ENCODE results near the gene OXLD1. TPM values are rescaled to one million over a fixed set of nuclear protein-coding genes. Genes with fewer than 3 reads are reported as not detected.

Gene OXLD1
- total and polyA plus RNA-seq, 4 donors, result 8.9 to 77.7 (median 48.2) TPM

- ATAC-seq (ENCODE audit: insufficient read depth, low FRiP score) (peak; percentile 6), DNase-seq (peak in 1 of 3 donors; percentile 45)
- H3K27me3 ChIP-seq (ENCODE audit: control insufficient read depth in 3 of 3, insufficient read depth in 3 of 3, low read length in 2 of 3), result peaks cover 0 to 10% (median 9%) of the 10 kb centered on the region in 3 donors
- peak overlapping the region; percentile 76 for H3K4me3 ChIP-seq
- 4% methylated on average over 41 of the region's 41 CpGs for WGBS, 2 donors
- TF ChIP-seq CTCF (IDR thresholded peaks at IDR 0.05; ENCODE audit: control extremely low read depth, extremely low read depth), result no peak
- peaks cover 0 to 32% (median 8%) of the 10 kb centered on the region in 5 donors for H3K4me1 ChIP-seq (ENCODE audit: control insufficient read depth in 5 of 5, insufficient read depth in 5 of 5, low read length in 5 of 5)
- no peaks in the 10 kb centered on the region for H3K9me3 ChIP-seq (ENCODE audit: control insufficient read depth in 4 of 4, insufficient read depth in 3 of 4, low read length in 3 of 4)
- H3K36me3 ChIP-seq (ENCODE audit: control insufficient read depth in 4 of 4, insufficient read depth in 4 of 4, low read length in 4 of 4), result peaks cover 0 to 7% (median 0%) of the 10 kb centered on the region in 4 donors
- H3K9ac ChIP-seq (ENCODE audit: insufficient read depth in 1 of 2, low read length in 2 of 2), result peak overlapping the region in 1 of 2 donors; percentile 32
- H3K27ac ChIP-seq (ENCODE audit: low read depth in 1 of 2, low read length in 1 of 2), result no peak overlapping the region
Observed at GRCh38 chr17:81712468-81713003, 46.1 kb upstream of the OXLD1 start.

- no peaks in the 10 kb centered on the region for H3K9me3 ChIP-seq (ENCODE audit: control insufficient read depth in 4 of 4, insufficient read depth in 3 of 4, low read length in 3 of 4)
- H3K27ac ChIP-seq (ENCODE audit: low read depth in 1 of 2, low read length in 1 of 2), result peak within 1 kb of the TSS; percentile 19 to 60
- H3K9ac ChIP-seq (ENCODE audit: insufficient read depth in 1 of 2, low read length in 2 of 2), result peak within 1 kb of the TSS in 1 of 2 donors; percentile 32
- H3K4me1 ChIP-seq (ENCODE audit: control insufficient read depth in 5 of 5, insufficient read depth in 5 of 5, low read length in 5 of 5), result peaks cover 0 to 32% (median 8%) of the 10 kb centered on the region in 5 donors
- ATAC-seq (ENCODE audit: insufficient read depth, low FRiP score), result peak; percentile 83
- peaks cover 0 to 10% (median 9%) of the 10 kb centered on the region in 3 donors for H3K27me3 ChIP-seq (ENCODE audit: control insufficient read depth in 3 of 3, insufficient read depth in 3 of 3, low read length in 2 of 3)
- H3K36me3 ChIP-seq (ENCODE audit: control insufficient read depth in 4 of 4, insufficient read depth in 4 of 4, low read length in 4 of 4), result peaks cover 0 to 13% (median 0%) of the 10 kb centered on the region in 4 donors
- DNase-seq, result peak; percentile 68 to 85 (median 72)
- H3K4me3 ChIP-seq, result peak within 1 kb of the TSS; percentile 76
- WGBS, 2 donors, result 0 to 1% methylated on average over 40 to 89 of the region's 89 CpGs
- no peak for TF ChIP-seq CTCF (IDR thresholded peaks at IDR 0.05; ENCODE audit: control extremely low read depth, extremely low read depth)
Observed at GRCh38 chr17:81711814-81712467, 45.5 kb upstream of the OXLD1 start, which contains the start of gene SLC25A10. Gene SLC25A10 (plus strand): TSS chr17:81712284. CDS start chr17:81712427, 143 bp downstream.

- Histone ChIP-seq H3K4me1 (ENCODE audit: control insufficient read depth in 5 of 5, insufficient read depth in 5 of 5, low read length in 5 of 5) (peaks cover 0 to 32% (median 8%) of the 10 kb centered on the region in 5 donors), H3K9ac (ENCODE audit: insufficient read depth in 1 of 2, low read length in 2 of 2) (no peak overlapping the region), H3K4me3 (no peak overlapping the region), H3K27ac (ENCODE audit: low read depth in 1 of 2, low read length in 1 of 2) (peak overlapping the region in 1 of 2 donors; percentile 15), H3K27me3 (ENCODE audit: control insufficient read depth in 3 of 3, insufficient read depth in 3 of 3, low read length in 2 of 3) (peaks cover 0 to 10% (median 9%) of the 10 kb centered on the region in 3 donors), H3K9me3 (ENCODE audit: control insufficient read depth in 4 of 4, insufficient read depth in 3 of 4, low read length in 3 of 4) (no peaks in the 10 kb centered on the region), H3K36me3 (ENCODE audit: control insufficient read depth in 4 of 4, insufficient read depth in 4 of 4, low read length in 4 of 4) (peaks cover 0 to 16% (median under 1%) of the 10 kb centered on the region in 4 donors)
- TF ChIP-seq CTCF (IDR thresholded peaks at IDR 0.05; ENCODE audit: control extremely low read depth, extremely low read depth), result no peak
- ATAC-seq (ENCODE audit: insufficient read depth, low FRiP score), result no peak
- WGBS, 2 donors, result 5 to 16% methylated on average over 29 of the region's 29 CpGs
- DNase-seq, result no peak
Observed at GRCh38 chr17:81710514-81711308, 44.3 kb upstream of the OXLD1 start.

Data from lung (tissue), 12 donors.